ENCODE measurements around the gene NF1.

The NF1 gene

DNA sequence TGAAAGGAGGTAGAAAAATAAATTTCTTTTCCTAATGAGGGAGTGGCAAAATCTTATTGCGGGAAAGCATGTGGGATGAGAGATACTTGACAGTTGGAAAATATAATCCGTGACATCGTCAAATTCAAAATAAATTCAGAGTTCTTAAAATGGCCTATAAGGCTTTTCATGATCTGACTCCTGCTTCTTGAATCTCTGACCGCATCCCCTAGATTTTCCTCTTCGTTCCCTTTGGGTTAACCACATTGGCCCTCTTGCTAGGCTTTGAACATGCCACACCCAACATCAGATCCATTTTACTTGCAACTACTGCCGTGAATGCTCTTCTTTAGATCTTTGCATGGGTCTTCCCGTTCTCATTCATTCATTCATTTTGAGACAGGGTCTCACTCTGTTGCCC, 50.1 kb downstream of the NF1 start:
- Histone ChIP-seq H2BK5ac (ENCODE audit: low read depth, low read length, poor library complexity, severe bottlenecking) (no peak overlapping the region), H2BK15ac (ENCODE audit: low read depth, poor library complexity, severe bottlenecking) (no peak overlapping the region), H2AK5ac (ENCODE audit: low read length, severe bottlenecking) (no peak overlapping the region), H3K14ac (ENCODE audit: low read length in 2 of 2) (no peak overlapping the region), H3K9me3 (ENCODE audit: control insufficient read depth, low read length) (no peaks in the 10 kb centered on the region), H4K91ac (ENCODE audit: low read length) (no peak overlapping the region), H3K4ac (ENCODE audit: low read depth in 1 of 2, low read length in 2 of 2) (no peak overlapping the region), H3K4me3 (ENCODE audit: insufficient read depth in 1 of 2, low read depth in 1 of 2, low read length in 2 of 2) (no peak overlapping the region), H2BK12ac (ENCODE audit: low read length in 2 of 2) (no peak overlapping the region), H2BK120ac (ENCODE audit: low read depth, low read length) (no peak overlapping the region), H3K27ac (ENCODE audit: low read length, poor library complexity, severe bottlenecking) (no peak overlapping the region), H3K27me3 (ENCODE audit: control insufficient read depth in 1 of 2, insufficient read depth in 1 of 2, low read length in 2 of 2) (no peaks in the 10 kb centered on the region), H2AFZ (ENCODE audit: low read depth, low read length) (no peak overlapping the region), H3K36me3 (ENCODE audit: control insufficient read depth in 1 of 2, insufficient read depth in 2 of 2, low read depth in 1 of 2, low read length in 2 of 2) (peaks cover 7 to 14% of the 10 kb centered on the region in 2 experiments), H4K8ac (ENCODE audit: low read length) (no peak overlapping the region), H3K23ac (ENCODE audit: low read length in 2 of 2) (no peak overlapping the region), H3K9ac (ENCODE audit: low read length) (no peak overlapping the region), H3K4me1 (ENCODE audit: control insufficient read depth, insufficient read depth, low read depth, low read length) (peaks cover 2% of the 10 kb centered on the region), H3K79me1 (replicated peaks; ENCODE audit: low read length, poor library complexity, severe bottlenecking) (peaks cover 27% of the 10 kb centered on the region), H3K18ac (ENCODE audit: low read depth in 1 of 2, low read length in 2 of 2) (no peak overlapping the region), H3K4me2 (ENCODE audit: low read length, poor library complexity, severe bottlenecking) (no peak overlapping the region)
- DNase-seq = no peak
- 85% methylated on average over 7 of the region's 7 CpGs for WGBS

GRCh38 chr17:31147507-31148202, 52.9 kb downstream of the NF1 start:
- no peak overlapping the region for H3K14ac ChIP-seq (ENCODE audit: low read length in 2 of 2)
- H2AK5ac ChIP-seq (ENCODE audit: low read length, severe bottlenecking) = no peak overlapping the region
- no peak overlapping the region for H2BK15ac ChIP-seq (ENCODE audit: low read depth, poor library complexity, severe bottlenecking)
- no peak overlapping the region for H2BK5ac ChIP-seq (ENCODE audit: low read depth, low read length, poor library complexity, severe bottlenecking)
- no peak overlapping the region for H3K4me3 ChIP-seq (ENCODE audit: insufficient read depth in 1 of 2, low read depth in 1 of 2, low read length in 2 of 2)
- H2BK120ac ChIP-seq (ENCODE audit: low read depth, low read length) = peak overlapping the region; percentile 5
- no peak overlapping the region for H3K18ac ChIP-seq (ENCODE audit: low read depth in 1 of 2, low read length in 2 of 2)
- no peak overlapping the region for H4K91ac ChIP-seq (ENCODE audit: low read length)
- H3K9me3 ChIP-seq (ENCODE audit: control insufficient read depth, low read length) = peaks cover 5% of the 10 kb centered on the region
- H3K4me1 ChIP-seq (ENCODE audit: control insufficient read depth, insufficient read depth, low read depth, low read length) = no peaks in the 10 kb centered on the region
- 84% methylated on average over 3 of the region's 3 CpGs for WGBS
- no peaks in the 10 kb centered on the region for H3K27me3 ChIP-seq (ENCODE audit: control insufficient read depth in 1 of 2, insufficient read depth in 1 of 2, low read length in 2 of 2)
- DNase-seq = peak; percentile 44
- no peak overlapping the region for H3K9ac ChIP-seq (ENCODE audit: low read length)
- H2BK12ac ChIP-seq (ENCODE audit: low read length in 2 of 2) = no peak overlapping the region
- peaks cover 7 to 8% of the 10 kb centered on the region in 2 experiments for H3K36me3 ChIP-seq (ENCODE audit: control insufficient read depth in 1 of 2, insufficient read depth in 2 of 2, low read depth in 1 of 2, low read length in 2 of 2)
- H3K79me1 ChIP-seq (replicated peaks; ENCODE audit: low read length, poor library complexity, severe bottlenecking) = peaks cover 31% of the 10 kb centered on the region
- H3K23ac ChIP-seq (ENCODE audit: low read length in 2 of 2) = no peak overlapping the region
- no peak overlapping the region for H2AFZ ChIP-seq (ENCODE audit: low read depth, low read length)
- peak overlapping the region in 1 of 2 experiments; percentile 51 for H3K4ac ChIP-seq (ENCODE audit: low read depth in 1 of 2, low read length in 2 of 2)
- no peak overlapping the region for H3K4me2 ChIP-seq (ENCODE audit: low read length, poor library complexity, severe bottlenecking)
- H4K8ac ChIP-seq (ENCODE audit: low read length) = no peak overlapping the region
- no peak overlapping the region for H3K27ac ChIP-seq (ENCODE audit: low read length, poor library complexity, severe bottlenecking)

DNA sequence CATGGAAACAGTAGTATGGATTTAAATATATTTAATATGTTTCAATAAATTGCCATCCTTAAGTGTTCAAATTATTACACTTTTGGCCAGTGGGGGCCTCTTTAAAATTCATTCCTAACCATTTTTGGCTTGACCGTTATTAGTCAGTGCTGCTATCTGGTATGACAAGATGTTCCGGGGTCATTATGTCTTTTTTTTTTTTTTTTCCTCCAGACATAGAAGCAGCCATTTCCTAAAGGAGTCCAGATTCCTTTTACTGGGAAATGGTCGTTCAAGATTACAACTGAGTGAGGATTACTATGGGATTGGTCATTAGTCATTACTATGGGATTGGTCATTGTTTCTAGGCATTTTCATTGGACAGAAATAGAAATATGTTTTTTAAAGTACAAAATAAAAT, 53.4 kb downstream of the NF1 start:
- no peak overlapping the region for H3K4me3 ChIP-seq (ENCODE audit: insufficient read depth in 1 of 2, low read depth in 1 of 2, low read length in 2 of 2)
- no peak overlapping the region for H4K8ac ChIP-seq (ENCODE audit: low read length)
- no peak overlapping the region for H3K4me2 ChIP-seq (ENCODE audit: low read length, poor library complexity, severe bottlenecking)
- H2BK5ac ChIP-seq (ENCODE audit: low read depth, low read length, poor library complexity, severe bottlenecking) = no peak overlapping the region
- H3K4me1 ChIP-seq (ENCODE audit: control insufficient read depth, insufficient read depth, low read depth, low read length) = no peaks in the 10 kb centered on the region
- peak; percentile 40 for DNase-seq
- H2AK5ac ChIP-seq (ENCODE audit: low read length, severe bottlenecking) = no peak overlapping the region
- H3K14ac ChIP-seq (ENCODE audit: low read length in 2 of 2) = no peak overlapping the region
- no peak overlapping the region for H3K9ac ChIP-seq (ENCODE audit: low read length)
- H3K18ac ChIP-seq (ENCODE audit: low read depth in 1 of 2, low read length in 2 of 2) = no peak overlapping the region
- H3K27me3 ChIP-seq (ENCODE audit: control insufficient read depth in 1 of 2, insufficient read depth in 1 of 2, low read length in 2 of 2) = no peaks in the 10 kb centered on the region
- peaks cover 7 to 8% of the 10 kb centered on the region in 2 experiments for H3K36me3 ChIP-seq (ENCODE audit: control insufficient read depth in 1 of 2, insufficient read depth in 2 of 2, low read depth in 1 of 2, low read length in 2 of 2)
- no peak overlapping the region for H2BK12ac ChIP-seq (ENCODE audit: low read length in 2 of 2)
- H3K4ac ChIP-seq (ENCODE audit: low read depth in 1 of 2, low read length in 2 of 2) = no peak overlapping the region
- H3K9me3 ChIP-seq (ENCODE audit: control insufficient read depth, low read length) = peaks cover 5% of the 10 kb centered on the region
- H4K91ac ChIP-seq (ENCODE audit: low read length) = no peak overlapping the region
- WGBS = no CpG with 5 or more reads among the region's 3 CpGs
- no peak overlapping the region for H2AFZ ChIP-seq (ENCODE audit: low read depth, low read length)
- H3K79me1 ChIP-seq (replicated peaks; ENCODE audit: low read length, poor library complexity, severe bottlenecking) = peaks cover 31% of the 10 kb centered on the region
- no peak overlapping the region for H2BK15ac ChIP-seq (ENCODE audit: low read depth, poor library complexity, severe bottlenecking)
- no peak overlapping the region for H2BK120ac ChIP-seq (ENCODE audit: low read depth, low read length)
- H3K27ac ChIP-seq (ENCODE audit: low read length, poor library complexity, severe bottlenecking) = no peak overlapping the region
- no peak overlapping the region for H3K23ac ChIP-seq (ENCODE audit: low read length in 2 of 2)

DNA sequence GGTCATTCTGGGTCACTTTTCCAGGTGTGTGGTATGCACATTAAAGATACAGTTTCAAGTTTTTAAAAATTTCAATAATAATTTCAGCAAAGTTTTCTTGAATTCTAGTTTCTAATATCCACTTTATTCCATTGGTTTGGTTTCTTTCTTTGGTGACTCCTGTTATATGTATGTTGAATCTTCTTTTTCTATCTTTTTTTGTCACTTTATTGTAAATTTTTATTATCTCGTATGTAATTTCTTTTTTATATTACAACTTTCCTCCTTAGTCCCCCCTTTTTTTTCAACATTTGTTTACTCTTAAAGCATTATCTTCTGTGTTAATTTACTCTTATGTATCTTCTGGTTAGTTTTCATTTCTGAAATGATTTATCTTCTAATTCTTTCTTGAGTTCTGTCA, 57.5 kb downstream of the NF1 start:
- Histone ChIP-seq H3K9ac (ENCODE audit: low read length) (no peak overlapping the region), H3K18ac (ENCODE audit: low read depth in 1 of 2, low read length in 2 of 2) (no peak overlapping the region), H3K4me2 (ENCODE audit: low read length, poor library complexity, severe bottlenecking) (no peak overlapping the region), H3K23ac (ENCODE audit: low read length in 2 of 2) (no peak overlapping the region), H3K27me3 (ENCODE audit: control insufficient read depth in 1 of 2, insufficient read depth in 1 of 2, low read length in 2 of 2) (no peaks in the 10 kb centered on the region), H2BK120ac (ENCODE audit: low read depth, low read length) (no peak overlapping the region), H2AK5ac (ENCODE audit: low read length, severe bottlenecking) (no peak overlapping the region), H2BK12ac (ENCODE audit: low read length in 2 of 2) (no peak overlapping the region), H2BK5ac (ENCODE audit: low read depth, low read length, poor library complexity, severe bottlenecking) (no peak overlapping the region), H3K27ac (ENCODE audit: low read length, poor library complexity, severe bottlenecking) (no peak overlapping the region), H2AFZ (ENCODE audit: low read depth, low read length) (no peak overlapping the region), H4K91ac (ENCODE audit: low read length) (no peak overlapping the region), H3K14ac (ENCODE audit: low read length in 2 of 2) (no peak overlapping the region), H4K8ac (ENCODE audit: low read length) (no peak overlapping the region), H3K4ac (ENCODE audit: low read depth in 1 of 2, low read length in 2 of 2) (no peak overlapping the region), H3K9me3 (ENCODE audit: control insufficient read depth, low read length) (peaks cover 5% of the 10 kb centered on the region), H3K79me1 (replicated peaks; ENCODE audit: low read length, poor library complexity, severe bottlenecking) (peaks cover 16% of the 10 kb centered on the region), H2BK15ac (ENCODE audit: low read depth, poor library complexity, severe bottlenecking) (no peak overlapping the region), H3K36me3 (ENCODE audit: control insufficient read depth in 1 of 2, insufficient read depth in 2 of 2, low read depth in 1 of 2, low read length in 2 of 2) (peaks cover 0 to 2% of the 10 kb centered on the region in 2 experiments), H3K4me3 (ENCODE audit: insufficient read depth in 1 of 2, low read depth in 1 of 2, low read length in 2 of 2) (no peak overlapping the region), H3K4me1 (ENCODE audit: control insufficient read depth, insufficient read depth, low read depth, low read length) (peaks cover 3% of the 10 kb centered on the region)
- WGBS = no CpG with 5 or more reads among the region's 1 CpG
- DNase-seq = no peak
